K562 (cell line): ENCODE results near the gene NOX5. TPM values are rescaled to one million over a fixed set of nuclear protein-coding genes. Genes with fewer than 3 reads are reported as not detected.

Source experiments
- ATAC-seq: fragments of 200-7000 bp; cut with Tn5 transposase; 3 replicates; pipeline ENCODE4 v1.9.1; 2020; ENCODE audit warnings: moderate library complexity
- BruUV-seq: library from RNA; stranded (reverse); fragments of 400-500 nt; replicated peaks from 2 replicates; lab custom pipeline; 2021; lab: Mats Ljungman, UMichigan
- CTCF ChIA-PET: fragments of 300-600 bp; formaldehyde crosslinking; extraction: SDS; loops from one replicate; lab custom pipeline; 2021; ENCODE audit warnings: low intra/inter-chr PET ratio; lab: Yijun Ruan, JAX
- POLR2A ChIA-PET: fragments of 300-600, 350-650 bp; sonication (Branson Sonifier 250); formaldehyde crosslinking; extraction: SDS; loops from one replicate; lab custom pipeline; 2021; ENCODE audit warnings: antibody characterized with exemption, inconsistent platforms; lab: Yijun Ruan, JAX
- DNase-seq, 4 experiments: peaks; one replicate each; pipeline versions ENCODE4 v3.0.0 to v3.0.0-alpha.2; 2011 to 2018; ENCODE audit warnings: low spot score in 3 of 4, mixed read lengths in 3 of 4; ENCODE audit errors: extremely low read depth in 1 of 4
- FAIRE-seq: peaks from 2 replicates; lab custom pipeline; 2011; peaks lifted over from hg19 to GRCh38; lab: Jason Lieb, UNC
- H2AFZ ChIP-seq: 2 replicates; pipeline ENCODE4 v1.6.0; 2011; ENCODE audit warnings: low read depth, low read length, control low read depth, inconsistent platforms
- H3K27ac ChIP-seq: fragments of 200-600 bp; 3 replicates; pipeline ENCODE4 v1.8.0; 2011; ENCODE audit warnings: low read depth, mild to moderate bottlenecking, control low read depth, inconsistent platforms, low read length, moderate library complexity, mixed read lengths; ENCODE audit errors: extremely low read depth
- H3K27me3 ChIP-seq, 2 experiments: fragments of 300-600 bp in 1 of 2; 2 replicates in 1 of 2; 3 replicates in 1 of 2; pipeline versions ENCODE4 v1.6.0 to v1.8.0; 2011; ENCODE audit warnings: inconsistent platforms in 2 of 2, low read length in 2 of 2, mild to moderate bottlenecking in 1 of 2, mixed read lengths in 1 of 2, moderate library complexity in 1 of 2; ENCODE audit not compliant: control insufficient read depth in 2 of 2, insufficient read depth in 2 of 2
- H3K36me3 ChIP-seq: fragments of 300-600 bp; 3 replicates; pipeline ENCODE4 v1.8.0; 2011; ENCODE audit warnings: mild to moderate bottlenecking, low read length, inconsistent platforms; ENCODE audit not compliant: control insufficient read depth, insufficient read depth
- H3K4me1 ChIP-seq, 2 experiments: fragments of 200-600 bp in 1 of 2; replicated peaks in 1 of 2; 2 replicates in 1 of 2; 3 replicates in 1 of 2; pipeline versions ENCODE4 v1.5.1 to v1.8.0; 2011; ENCODE audit warnings: inconsistent platforms in 2 of 2, low read length in 2 of 2, mild to moderate bottlenecking in 1 of 2, mixed read lengths in 1 of 2, moderate library complexity in 1 of 2; ENCODE audit not compliant: control insufficient read depth in 2 of 2, insufficient read depth in 2 of 2
- H3K4me2 ChIP-seq: 2 replicates; pipeline ENCODE4 v1.6.1; 2011; ENCODE audit warnings: low read length, control low read depth, inconsistent platforms, mixed read lengths; ENCODE audit not compliant: insufficient read depth
- H3K4me3 ChIP-seq: fragments of 200-600 bp; sonication (generic), shearing (Covaris generic); 2 replicates; pipeline ENCODE4 v1.5.1; 2016; ENCODE audit warnings: control low read depth, inconsistent platforms
- H3K79me2 ChIP-seq: fragments of 200-600 bp; 3 replicates; pipeline ENCODE4 v1.8.0; 2011; ENCODE audit warnings: low read length, inconsistent platforms; ENCODE audit not compliant: control insufficient read depth, insufficient read depth
- H3K9ac ChIP-seq, 2 experiments: 2 replicates each; pipeline versions ENCODE4 v1.6.0 to v1.6.1; 2011; ENCODE audit warnings: low read depth in 2 of 2, low read length in 2 of 2, control low read depth in 1 of 2, inconsistent platforms in 1 of 2, mild to moderate bottlenecking in 1 of 2, mixed read lengths in 1 of 2; ENCODE audit not compliant: insufficient read depth in 1 of 2
- H3K9me1 ChIP-seq: one replicate; pipeline ENCODE4 v1.6.0; 2011; ENCODE audit warnings: inconsistent platforms, mild to moderate bottlenecking, low read length, moderate library complexity; ENCODE audit not compliant: control insufficient read depth, insufficient read depth
- H3K9me3 ChIP-seq: replicated peaks from 2 replicates; pipeline ENCODE4 v1.5.1; 2011; ENCODE audit warnings: low read depth, low read length, inconsistent platforms; ENCODE audit not compliant: control insufficient read depth, insufficient read depth
- H4K20me1 ChIP-seq: replicated peaks from 2 replicates; pipeline ENCODE4 v1.6.1; 2011; ENCODE audit warnings: low read length, inconsistent platforms, mixed read lengths; ENCODE audit not compliant: control insufficient read depth, insufficient read depth
- ERF ChIP-seq: fragments of 450-650 bp; formaldehyde crosslinking; IDR thresholded peaks from 2 replicates; pipeline ENCODE4 v1.4.0; 2020; ENCODE audit warnings: mild to moderate bottlenecking, mixed read lengths
- EZH2 ChIP-seq: IDR thresholded peaks from 2 replicates; pipeline ENCODE4 v1.6.1; 2012; ENCODE audit warnings: low read depth, mild to moderate bottlenecking, inconsistent platforms, low read length, borderline replicate concordance
- GABPB1 ChIP-seq: sonication (generic); formaldehyde crosslinking; IDR thresholded peaks from 2 replicates; pipeline ENCODE4 v1.8.0; 2022; ENCODE audit warnings: mild to moderate bottlenecking, missing genetic modification reagents
- SETDB1 ChIP-seq: IDR thresholded peaks from one replicate; pipeline ENCODE4 v1.6.1; 2012; ENCODE audit warnings: low read length, control low read depth, inconsistent platforms
- ZFP36 ChIP-seq: fragments of 150-350 bp; IDR thresholded peaks from 2 replicates; pipeline ENCODE4 v1.6.1; 2018; ENCODE audit warnings: low read length, low read depth; ENCODE audit not compliant: partially characterized antibody
- ZNF398 ChIP-seq: fragments of 250-450 bp; sonication (Bioruptor Pico); IDR thresholded peaks from 2 replicates; pipeline ENCODE4 v1.8.0; 2021; ENCODE audit warnings: moderate library complexity, mild to moderate bottlenecking, inconsistent platforms
- WGBS: fragments of 100-300 bp; shearing (Covaris generic); methylation state at CpG from one replicate; pipeline ENCODE4 v1.1.6; 2016; ENCODE audit warnings: low coverage, mixed read lengths; ENCODE audit not compliant: insufficient coverage; ENCODE audit errors: missing lambda C conversion rate; 5-methylcytosine and 5-hydroxymethylcytosine counted together
- in situ Hi-C: fragments of 300-500 bp; cut with MboI; formaldehyde crosslinking; loops from 4 replicates; pipeline ENCODE4 v1.15.0; 2018; ENCODE audit warnings: inconsistent platforms, mixed read lengths
- intact Hi-C: fragments of 100-400 bp; cut with micrococcal nuclease; formaldehyde crosslinking; loops from 2 replicates; pipeline ENCODE4 v1.14.2; 2022
- polyA plus RNA-seq, 8 experiments: library from polyadenylated mRNA; depleted of rRNA in 4 of 8; stranded (reverse) in 5 of 8; unstranded in 3 of 8; fragments of >200 nt; fragmentation: Nextera tagmentation in 2 of 8; fragmentation: Illumina TruSeq in 1 of 8; extraction: Ambion mirVana in 2 of 8; extraction: Trizol in 1 of 8; gene quantifications; 2 replicates each; pipeline versions ENCODE4 v1.2.1 to v1.2.3, GENCODE V29; 2011 to 2014; ENCODE audit warnings: inconsistent platforms in 1 of 8, missing spikeins in 1 of 8
- total RNA-seq, 7 experiments: library from RNA; depleted of rRNA in 6 of 7; stranded (reverse); fragments of >200 nt in 6 of 7; fragmentation: Illumina TruSeq in 2 of 7; extraction: Trizol in 2 of 7; gene quantifications; 2 replicates each; pipeline versions ENCODE4 v1.2.1 to v1.2.3, GENCODE V29; 2011 to 2021; ENCODE audit warnings: low replicate concordance in 1 of 7
- TF ChIP-seq, protein P1 (sequence below): fragments of 200-800 bp; sonication (Bioruptor generic); IDR thresholded peaks from 2 replicates; pipeline ENCODE4 v1.6.1; 2016; ENCODE audit warnings: missing genetic modification characterization, missing compliant biosample characterization

Gene NOX5
- total and polyA plus RNA-seq, 9 of the 15 experiments (the other 6 are each of a cell fraction or from before 2014, with no cell fraction given): 0.01 TPM; not detected in 8

GRCh38 chr15:69000725-69001503, 13.6 kb upstream of the NOX5 start:
- Histone ChIP-seq H4K20me1 (no peaks in the 10 kb centered on the region), H3K9ac (no peak overlapping the region), H2AFZ (no peak overlapping the region), H3K9me1 (no peaks in the 10 kb centered on the region), H3K9me3 (no peaks in the 10 kb centered on the region), H3K4me1 (peaks cover 0 to 5% of the 10 kb centered on the region in 2 experiments; a peak in 3 of 5 replicates), H3K27me3 (no peaks in the 10 kb centered on the region; a peak in 1 of 5 replicates), H3K36me3 (no peaks in the 10 kb centered on the region), H3K27ac (no peak overlapping the region), H3K79me2 (no peaks in the 10 kb centered on the region), H3K4me3 (no peak overlapping the region), H3K4me2 (no peak overlapping the region)
- in situ Hi-C loops (no loop called here), intact Hi-C loops (no loop called here)
- CTCF ChIA-PET: no interaction called here
- FAIRE-seq: no peak
- no peak for ATAC-seq
- TF ChIP-seq SETDB1 (no peak), ZFP36 (peak; percentile 18), GABPB1 (no peak), EZH2 (no peak), ERF (CRISPR knock-in tag) (no peak), ZNF398 (CRISPR knock-in tag) (no peak)
- TF ChIP-seq, protein P1, sequence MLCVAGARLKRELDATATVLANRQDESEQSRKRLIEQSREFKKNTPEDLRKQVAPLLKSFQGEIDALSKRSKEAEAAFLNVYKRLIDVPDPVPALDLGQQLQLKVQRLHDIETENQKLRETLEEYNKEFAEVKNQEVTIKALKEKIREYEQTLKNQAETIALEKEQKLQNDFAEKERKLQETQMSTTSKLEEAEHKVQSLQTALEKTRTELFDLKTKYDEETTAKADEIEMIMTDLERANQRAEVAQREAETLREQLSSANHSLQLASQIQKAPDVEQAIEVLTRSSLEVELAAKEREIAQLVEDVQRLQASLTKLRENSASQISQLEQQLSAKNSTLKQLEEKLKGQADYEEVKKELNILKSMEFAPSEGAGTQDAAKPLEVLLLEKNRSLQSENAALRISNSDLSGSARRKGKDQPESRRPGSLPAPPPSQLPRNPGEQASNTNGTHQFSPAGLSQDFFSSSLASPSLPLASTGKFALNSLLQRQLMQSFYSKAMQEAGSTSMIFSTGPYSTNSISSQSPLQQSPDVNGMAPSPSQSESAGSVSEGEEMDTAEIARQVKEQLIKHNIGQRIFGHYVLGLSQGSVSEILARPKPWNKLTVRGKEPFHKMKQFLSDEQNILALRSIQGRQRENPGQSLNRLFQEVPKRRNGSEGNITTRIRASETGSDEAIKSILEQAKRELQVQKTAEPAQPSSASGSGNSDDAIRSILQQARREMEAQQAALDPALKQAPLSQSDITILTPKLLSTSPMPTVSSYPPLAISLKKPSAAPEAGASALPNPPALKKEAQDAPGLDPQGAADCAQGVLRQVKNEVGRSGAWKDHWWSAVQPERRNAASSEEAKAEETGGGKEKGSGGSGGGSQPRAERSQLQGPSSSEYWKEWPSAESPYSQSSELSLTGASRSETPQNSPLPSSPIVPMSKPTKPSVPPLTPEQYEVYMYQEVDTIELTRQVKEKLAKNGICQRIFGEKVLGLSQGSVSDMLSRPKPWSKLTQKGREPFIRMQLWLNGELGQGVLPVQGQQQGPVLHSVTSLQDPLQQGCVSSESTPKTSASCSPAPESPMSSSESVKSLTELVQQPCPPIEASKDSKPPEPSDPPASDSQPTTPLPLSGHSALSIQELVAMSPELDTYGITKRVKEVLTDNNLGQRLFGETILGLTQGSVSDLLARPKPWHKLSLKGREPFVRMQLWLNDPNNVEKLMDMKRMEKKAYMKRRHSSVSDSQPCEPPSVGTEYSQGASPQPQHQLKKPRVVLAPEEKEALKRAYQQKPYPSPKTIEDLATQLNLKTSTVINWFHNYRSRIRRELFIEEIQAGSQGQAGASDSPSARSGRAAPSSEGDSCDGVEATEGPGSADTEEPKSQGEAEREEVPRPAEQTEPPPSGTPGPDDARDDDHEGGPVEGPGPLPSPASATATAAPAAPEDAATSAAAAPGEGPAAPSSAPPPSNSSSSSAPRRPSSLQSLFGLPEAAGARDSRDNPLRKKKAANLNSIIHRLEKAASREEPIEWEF: no peak
- no TSS peak for BruUV-seq
- POLR2A ChIA-PET: interaction anchor here (0.7 to 1.6 kb wide), 5 partner anchors 9 to 240 kb away, joined by 3 to 6 read pairs (median 3); no protein-coding TSS in a partner anchor
- 14% methylated on average over 4 of the region's 4 CpGs for WGBS
- DNase-seq: no peak
